ENCODE results near the gene RHOV. TPM values are rescaled to one million over a fixed set of nuclear protein-coding genes. Genes with fewer than 3 reads are reported as not detected.

Gene RHOV
- total RNA-seq, 1 experiment from 2014 or later = 0.12 TPM

DNA sequence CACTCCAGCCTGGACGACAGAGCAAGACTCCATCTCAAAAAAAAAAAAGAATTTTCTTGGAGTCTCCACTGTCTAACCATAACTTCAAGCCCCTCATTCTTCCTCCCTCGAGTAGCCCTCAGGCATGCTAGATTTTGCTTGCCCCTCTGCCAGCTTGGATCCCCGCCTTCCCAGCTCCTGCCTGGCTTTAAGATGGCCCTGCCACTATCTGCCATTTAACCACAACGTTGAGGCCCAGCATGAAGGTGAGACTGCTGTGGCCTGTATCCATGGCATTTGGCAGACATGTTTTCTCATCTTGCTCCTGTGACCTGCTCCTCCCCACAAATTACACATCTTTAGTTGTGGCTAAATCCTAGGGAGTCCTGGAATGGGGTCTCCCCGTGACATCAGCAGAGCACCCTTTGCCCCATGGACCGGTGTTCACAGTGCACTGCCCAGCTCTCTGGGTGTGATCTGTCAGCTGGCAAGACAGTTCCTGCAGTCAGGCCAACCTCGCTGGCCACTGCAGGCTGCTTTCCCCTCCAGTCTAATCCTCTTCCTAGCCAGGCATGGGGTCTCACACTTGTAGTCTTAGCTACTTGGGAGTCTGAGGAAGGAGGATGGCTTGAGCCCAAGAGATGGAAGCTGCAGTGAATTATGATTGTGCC, 30.6 kb upstream of the RHOV start:
- DNase-seq (ENCODE audit: low read depth) = no peak

DNA sequence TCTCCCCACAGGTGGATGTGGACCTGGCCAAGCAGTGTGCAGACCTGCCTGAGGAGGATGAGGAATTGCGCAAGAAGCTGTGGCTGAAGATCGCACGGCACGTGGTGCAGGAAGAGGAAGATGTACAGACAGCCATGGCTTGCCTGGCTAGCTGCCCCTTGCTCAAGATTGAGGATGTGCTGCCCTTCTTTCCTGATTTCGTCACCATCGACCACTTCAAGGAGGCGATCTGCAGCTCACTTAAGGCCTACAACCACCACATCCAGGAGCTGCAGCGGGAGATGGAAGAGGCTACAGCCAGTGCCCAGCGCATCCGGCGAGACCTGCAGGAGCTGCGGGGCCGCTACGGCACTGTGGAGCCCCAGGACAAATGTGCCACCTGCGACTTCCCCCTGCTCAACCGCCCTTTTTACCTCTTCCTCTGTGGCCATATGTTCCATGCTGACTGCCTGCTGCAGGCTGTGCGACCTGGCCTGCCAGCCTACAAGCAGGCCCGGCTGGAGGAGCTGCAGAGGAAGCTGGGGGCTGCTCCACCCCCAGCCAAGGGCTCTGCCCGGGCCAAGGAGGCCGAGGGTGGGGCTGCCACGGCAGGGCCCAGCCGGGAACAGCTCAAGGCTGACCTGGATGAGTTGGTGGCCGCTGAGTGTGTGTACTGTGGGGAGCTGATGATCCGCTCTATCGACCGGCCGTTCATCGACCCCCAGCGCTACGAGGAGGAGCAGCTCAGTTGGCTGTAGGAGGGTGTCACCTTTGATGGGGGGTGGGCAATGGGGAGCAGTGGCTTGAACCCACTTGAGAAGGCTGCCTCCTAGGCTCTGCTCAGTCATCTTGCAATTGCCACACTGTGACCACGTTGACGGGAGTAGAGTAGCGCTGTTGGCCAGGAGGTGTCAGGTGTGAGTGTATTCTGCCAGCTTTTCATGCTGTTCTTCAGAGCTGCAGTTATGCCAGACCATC, 28.8 kb upstream of the RHOV start:
- peak; percentile 35 for DNase-seq (ENCODE audit: low read depth)

DNA sequence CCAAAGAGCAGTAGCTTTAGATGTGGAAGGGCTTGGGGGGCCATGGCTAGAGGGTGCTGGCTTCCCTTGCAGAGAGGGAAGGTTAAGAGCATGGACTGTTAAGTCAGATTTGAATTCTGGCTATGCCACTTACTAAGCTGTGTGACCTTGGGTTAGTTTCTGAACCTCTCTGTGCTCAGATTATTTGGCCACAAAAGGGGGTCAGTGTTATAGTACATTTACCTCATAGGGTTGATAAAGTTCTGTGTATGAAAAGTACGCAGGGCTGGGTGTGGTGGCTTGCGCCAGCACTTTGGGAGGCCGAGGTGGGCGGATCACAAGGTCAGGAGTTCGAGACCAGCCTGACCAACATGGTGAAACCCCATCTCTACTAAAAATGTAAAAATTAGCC, 27.0 kb upstream of the RHOV start:
- DNase-seq (ENCODE audit: low read depth) = no peak

DNA sequence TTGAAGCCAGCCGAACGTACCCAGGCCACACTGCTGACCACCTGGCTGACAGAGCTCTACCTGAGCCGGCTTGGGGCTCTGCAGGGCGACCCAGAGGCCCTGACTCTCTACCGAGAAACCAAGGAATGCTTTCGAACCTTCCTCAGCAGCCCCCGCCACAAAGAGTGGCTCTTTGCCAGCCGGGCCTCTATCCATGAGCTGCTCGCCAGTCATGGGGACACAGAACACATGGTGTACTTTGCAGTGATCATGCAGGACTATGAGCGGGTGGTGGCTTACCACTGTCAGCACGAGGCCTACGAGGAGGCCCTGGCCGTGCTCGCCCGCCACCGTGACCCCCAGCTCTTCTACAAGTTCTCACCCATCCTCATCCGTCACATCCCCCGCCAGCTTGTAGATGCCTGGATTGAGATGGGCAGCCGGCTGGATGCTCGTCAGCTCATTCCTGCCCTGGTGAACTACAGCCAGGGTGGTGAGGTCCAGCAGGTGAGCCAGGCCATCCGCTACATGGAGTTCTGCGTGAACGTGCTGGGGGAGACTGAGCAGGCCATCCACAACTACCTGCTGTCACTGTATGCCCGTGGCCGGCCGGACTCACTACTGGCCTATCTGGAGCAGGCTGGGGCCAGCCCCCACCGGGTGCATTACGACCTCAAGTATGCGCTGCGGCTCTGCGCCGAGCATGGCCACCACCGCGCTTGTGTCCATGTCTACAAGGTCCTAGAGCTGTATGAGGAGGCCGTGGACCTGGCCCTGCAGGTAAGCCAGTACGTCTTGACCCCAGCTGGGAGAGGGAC, 26.4 kb upstream of the RHOV start:
- no peak for DNase-seq (ENCODE audit: low read depth)

DNA sequence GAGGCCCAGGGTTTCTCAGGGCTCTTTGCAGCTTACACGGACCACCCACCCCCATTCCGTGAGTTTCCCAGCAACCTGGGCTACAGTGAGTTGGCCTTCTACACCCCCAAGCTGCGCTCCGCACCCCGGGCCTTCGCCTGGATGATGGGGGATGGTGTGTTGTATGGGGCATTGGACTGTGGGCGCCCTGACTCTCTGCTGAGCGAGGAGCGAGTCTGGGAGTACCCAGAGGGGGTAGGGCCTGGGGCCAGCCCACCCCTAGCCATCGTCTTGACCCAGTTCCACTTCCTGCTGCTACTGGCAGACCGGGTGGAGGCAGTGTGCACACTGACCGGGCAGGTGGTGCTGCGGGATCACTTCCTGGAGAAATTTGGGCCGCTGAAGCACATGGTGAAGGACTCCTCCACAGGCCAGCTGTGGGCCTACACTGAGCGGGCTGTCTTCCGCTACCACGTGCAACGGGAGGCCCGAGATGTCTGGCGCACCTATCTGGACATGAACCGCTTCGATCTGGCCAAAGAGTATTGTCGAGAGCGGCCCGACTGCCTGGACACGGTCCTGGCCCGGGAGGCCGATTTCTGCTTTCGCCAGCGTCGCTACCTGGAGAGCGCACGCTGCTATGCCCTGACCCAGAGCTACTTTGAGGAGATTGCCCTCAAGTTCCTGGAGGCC, 25.6 kb upstream of the RHOV start:
- no peak for DNase-seq (ENCODE audit: low read depth)

DNA sequence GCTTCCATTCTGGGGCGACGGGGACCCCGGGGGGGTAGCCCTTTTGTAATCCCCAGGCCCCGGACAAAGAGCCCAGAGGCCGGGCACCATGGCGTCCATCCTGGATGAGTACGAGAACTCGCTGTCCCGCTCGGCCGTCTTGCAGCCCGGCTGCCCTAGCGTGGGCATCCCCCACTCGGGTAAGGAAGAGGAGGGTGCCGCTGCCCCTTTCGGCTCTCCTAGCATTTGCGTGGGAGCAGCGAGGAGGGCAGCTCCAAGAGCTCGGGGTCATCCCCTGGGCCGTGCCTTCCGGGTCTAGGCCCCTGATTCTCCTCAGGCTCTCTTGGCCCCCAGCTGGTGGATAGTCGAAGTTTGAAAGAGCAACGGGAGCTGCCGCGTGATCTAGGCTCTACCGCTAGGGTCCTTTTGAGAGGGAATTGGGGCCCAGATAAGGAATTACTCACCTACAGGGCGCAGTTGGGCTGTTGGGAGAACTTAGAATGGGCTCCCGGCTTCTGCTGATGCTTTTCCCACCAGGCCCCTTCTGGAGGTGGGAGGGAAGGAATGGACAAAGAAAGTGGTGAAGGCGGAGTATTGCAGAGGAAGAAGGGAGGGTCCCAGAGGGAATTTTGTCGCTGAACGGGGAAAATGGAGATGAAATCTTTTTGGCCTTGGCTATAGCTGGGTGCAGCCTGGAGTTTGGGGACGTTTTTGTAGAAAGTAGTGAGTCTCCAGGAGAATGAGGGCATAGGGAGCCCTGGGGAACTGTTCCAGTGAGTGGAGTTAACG, 20.8 kb upstream of the RHOV start:
- DNase-seq (ENCODE audit: low read depth) = peak; percentile 80

DNA sequence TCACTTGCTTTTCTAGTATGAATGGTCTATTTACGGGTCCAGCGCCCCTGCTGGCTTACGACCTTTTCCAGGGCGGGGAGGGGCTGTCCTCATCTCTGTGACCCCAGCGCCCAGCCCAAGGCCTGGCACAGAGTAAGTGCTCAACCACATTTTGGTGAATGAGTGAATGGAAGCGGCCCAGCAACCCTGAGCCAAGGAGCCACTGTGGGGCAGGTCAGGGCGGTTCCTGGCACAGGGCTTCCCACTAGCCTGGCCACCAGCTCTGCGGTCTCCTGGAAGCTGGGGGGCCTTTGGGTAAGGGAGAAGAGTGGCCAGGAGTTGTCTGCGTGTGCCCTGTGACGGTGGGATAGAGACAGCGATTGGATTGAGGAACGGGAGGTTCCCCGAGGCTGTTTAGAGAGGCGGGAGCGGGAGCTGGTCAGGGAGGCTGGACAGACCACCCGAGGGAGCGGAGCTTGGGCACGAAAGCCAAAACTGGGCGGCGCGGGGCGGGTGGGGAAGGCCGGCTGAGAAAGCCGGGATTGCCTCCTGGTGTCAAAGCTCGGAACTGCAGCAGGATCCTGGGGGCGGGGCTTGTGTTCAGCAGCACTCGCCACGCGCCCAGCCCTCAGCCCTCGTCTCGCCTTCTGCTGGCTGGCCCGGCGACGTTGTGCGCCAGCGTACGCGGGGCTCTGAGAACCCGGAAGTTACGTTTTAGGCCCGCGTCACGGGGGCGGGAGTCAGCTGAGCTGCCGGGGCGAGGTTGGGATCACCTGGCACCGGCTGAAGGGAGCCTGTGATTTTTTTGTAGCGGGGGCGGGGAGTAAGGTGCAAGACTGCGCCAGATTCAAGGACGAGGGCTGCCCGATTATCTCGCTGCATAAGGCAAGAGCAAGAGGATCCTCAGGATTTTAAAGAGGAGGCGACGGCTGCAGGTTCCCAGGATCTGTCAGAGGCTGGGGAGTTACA, 20.0 kb upstream of the RHOV start, which contains the start of gene VPS18:
Gene VPS18 (plus strand): TSS at position 718 of the 948 bp plus-strand sequence. CDS start 319 bp downstream, outside the sequence.
- DNase-seq (ENCODE audit: low read depth) = peak; percentile 95

DNA sequence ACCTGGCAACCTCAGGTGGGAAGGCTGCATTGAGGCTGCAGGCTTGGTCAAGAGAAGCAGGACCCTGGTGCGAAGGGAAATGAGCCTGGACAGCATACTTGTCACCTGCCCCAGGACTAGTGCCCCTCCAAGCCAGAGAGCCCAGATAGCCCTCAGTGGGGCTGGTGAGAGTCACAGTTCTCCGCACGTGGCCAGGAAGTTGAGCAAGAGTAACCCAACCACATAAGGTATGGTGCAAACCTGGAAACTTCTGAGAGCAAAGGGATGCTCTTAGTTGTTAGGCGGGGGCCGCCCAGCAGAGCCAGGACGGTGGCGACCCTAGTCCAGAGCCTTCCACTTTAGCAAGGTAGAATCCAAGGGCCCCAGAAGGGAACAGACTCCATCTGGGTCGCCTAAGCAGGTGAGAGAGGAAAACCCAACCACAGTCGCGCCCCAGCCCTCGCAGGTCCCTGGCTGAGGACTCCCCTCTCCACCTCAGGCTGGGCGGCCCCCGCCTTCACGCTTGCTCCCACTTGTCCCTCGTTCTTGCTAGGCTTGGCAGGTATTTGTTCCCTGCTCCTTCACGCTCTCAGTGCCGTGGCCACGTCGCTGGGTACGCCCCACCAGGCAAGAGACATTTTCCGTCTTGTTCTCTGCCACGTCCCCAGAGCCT, 19.1 kb upstream of the RHOV start:
- DNase-seq (ENCODE audit: low read depth) = no peak

DNA sequence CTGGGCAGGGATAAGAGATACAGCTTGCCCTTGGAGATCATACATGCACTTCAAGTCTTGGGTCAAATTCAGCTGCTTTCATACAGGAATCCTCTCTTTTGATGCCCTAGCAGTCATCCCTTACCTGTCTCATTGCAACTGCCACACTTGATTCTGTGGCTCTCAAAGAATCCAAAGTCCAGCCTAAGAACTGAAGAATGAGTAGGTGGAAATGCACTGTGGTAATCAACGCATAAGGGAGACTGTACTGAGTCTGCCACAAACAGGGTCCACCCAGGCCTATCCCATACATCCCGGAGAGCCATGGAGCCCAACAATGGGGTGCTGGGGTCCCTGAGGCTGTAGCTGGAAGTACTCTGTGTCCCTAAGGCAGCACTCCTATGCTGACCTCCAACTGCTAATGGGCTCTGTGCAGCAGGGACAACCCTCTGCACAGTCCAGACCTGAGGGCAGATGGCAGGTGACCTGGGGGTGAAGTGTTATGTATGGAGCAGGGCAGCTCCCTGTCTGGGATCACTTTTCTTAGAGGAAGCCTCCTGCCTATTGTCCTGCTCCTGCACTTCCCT, 18.5 kb upstream of the RHOV start:
- DNase-seq (ENCODE audit: low read depth) = no peak

DNA sequence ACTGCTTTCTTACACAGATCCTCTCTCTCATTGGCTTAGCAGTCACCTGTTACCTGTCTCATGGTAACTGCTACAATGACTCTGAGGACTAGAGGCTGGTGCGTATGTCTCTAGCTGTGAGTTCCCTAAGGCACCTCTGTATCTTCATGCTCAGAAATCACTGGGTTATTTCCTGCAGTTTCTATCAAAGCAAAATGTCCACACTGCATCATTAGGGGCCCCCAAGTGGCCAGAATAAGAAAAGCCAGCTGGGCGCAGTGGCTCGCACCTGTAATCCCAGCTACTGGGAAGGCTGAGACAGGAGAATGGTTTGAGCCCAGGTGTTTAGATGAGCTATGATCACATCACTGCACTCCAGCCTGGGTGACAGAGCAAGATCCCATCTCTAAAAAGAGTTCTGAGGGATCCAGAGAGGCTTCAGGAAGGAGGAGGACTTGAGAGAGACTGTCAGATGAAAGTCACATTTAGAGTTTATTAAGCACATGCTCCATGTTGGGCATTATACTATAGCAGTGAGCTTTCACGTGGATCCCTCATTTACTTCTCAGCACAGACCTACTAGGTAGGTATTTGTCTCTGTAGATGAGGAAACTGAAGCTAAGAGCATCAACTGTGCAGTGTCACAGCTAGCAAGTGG, 17.9 kb upstream of the RHOV start:
- DNase-seq (ENCODE audit: low read depth) = peak; percentile 59

DNA sequence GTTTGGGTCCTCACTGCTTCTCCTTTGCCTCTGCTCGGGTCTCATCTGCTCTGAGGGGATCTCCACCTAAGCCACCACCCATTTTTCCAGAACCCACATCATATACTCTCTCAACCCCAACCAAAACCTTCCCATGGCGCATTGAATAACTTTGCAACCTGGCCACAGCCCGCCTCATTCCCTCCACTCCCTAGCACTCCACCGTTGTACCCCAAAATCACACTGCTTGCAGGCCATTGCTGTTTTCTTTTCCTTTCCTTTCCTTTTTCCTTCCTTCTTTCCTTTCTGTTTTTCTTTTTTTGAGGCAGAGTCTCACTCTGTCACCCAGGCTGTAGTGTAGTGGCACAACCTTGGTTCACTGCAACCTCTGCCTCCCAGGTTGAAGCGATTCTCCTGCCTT, 17.1 kb upstream of the RHOV start:
- DNase-seq (ENCODE audit: low read depth) = no peak

DNA sequence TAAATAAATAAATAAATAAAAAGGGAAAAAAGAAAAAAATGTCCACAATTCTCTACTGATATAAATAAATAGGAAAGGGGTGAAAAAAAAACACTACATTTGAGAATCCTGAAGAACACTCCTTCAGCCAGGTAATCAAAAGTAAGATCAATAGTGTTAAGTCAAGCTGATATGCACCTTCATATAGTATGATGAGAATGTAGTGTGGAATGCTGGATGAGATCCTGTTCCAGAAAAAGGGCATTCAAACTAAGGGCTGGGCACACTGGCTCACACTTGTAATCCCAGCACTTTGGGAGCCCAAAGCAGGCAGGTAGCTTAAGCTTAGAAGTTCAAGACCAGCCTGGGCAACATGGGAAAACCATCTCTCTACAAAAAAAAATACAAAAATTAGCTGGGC, 15.1 kb upstream of the RHOV start:
- no peak for DNase-seq (ENCODE audit: low read depth)

DNA sequence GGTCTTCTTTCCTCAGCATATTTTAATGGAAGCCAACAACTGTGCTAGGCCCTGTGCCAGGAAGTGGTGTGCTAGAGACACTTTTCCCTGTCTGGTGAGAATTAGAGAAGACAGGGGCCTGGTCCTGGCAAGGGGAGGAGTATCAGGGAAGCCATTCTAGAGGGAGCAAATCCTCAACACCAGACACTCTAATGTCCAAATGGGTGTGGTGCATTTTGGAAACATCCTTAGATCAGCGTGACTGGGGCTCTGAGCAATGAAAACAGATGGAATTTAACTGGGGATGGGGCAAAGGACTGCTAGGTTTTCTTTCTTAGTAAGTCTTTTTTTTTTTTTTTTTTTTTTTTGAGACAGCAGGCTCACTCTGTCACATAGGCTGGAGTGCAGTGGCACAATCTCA, 12.6 kb upstream of the RHOV start:
- no peak for DNase-seq (ENCODE audit: low read depth)

DNA sequence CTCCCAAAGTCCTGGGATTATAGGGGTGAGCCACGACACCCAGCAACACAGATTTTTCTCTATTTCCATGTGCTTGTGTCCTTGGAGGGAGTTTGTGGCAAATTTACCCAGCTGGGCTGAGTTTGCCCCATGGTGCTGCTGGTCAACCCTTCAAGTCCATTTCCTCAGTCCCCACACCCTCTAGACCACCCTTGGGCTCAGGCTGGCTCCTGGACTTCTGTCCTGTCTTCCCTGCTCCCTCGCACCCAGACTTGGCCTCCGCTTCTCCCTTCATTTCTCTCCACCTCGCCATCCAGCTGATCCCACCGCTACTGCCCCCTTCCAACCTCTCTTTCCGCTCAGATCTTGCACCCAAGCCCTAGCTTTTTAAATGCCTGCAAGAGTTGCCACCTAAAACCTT, 7.3 kb upstream of the RHOV start:
- DNase-seq (ENCODE audit: low read depth) = no peak

DNA sequence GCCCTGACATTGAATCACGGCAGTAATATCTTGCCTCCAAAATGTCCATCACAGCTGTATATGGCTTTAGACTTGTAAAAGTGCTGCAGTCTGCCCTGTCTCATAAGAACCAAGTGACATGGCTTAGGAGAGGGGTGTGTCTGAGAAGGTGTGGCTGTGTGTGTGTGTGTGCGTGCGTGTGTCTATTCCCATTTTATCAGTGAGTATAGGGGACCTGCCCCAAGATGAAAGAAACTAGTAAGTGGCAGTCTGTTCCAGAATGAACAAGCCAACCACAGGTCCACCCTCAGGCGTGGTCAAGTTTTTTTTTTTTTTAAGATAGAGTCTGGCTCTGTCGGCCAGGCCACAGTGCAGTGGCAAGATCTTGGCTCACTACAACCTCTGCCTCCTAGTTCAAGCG, 5.6 kb upstream of the RHOV start:
- peak; percentile 34 for DNase-seq (ENCODE audit: low read depth)

DNA sequence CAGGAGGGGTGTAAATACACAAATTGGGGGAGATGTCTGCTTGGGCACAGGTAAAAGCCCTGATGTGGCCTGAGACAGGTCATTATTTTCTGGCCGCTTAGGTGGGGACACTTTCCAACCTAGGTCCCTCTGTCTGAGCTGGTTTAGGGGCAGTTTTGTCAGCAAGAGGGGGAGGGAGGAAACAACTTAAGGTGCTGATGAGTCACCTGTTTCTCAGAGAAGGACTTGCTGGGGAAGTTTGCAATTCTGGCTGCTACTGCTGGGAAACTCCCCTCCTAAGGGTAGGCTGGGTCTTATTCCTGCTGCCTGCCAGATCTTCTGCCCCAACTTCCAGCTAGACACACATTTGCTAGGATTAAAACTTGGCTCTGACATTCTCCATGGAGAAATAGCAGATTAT, 4.8 kb upstream of the RHOV start:
- DNase-seq (ENCODE audit: low read depth) = peak; percentile 52

DNA sequence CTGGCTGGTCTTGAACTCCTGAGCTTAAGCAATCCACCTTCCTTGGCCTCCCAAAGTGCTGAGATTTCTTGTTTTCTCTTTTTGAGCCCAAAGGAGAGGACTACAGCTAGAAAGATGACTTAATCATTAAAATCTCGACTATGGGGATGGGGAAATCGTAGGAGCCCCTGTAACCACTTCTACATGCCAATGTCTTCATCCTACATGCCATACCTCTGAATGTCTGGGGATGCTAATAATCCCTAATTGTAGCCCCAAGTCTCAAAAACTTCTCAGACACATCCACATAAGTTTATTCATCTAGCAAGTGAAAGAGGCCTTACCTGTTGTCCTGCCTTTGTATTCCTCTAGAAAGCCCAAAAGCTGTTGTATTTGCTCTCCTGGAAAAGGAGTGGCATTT, 3.7 kb upstream of the RHOV start:
- no peak for DNase-seq (ENCODE audit: low read depth)

DNA sequence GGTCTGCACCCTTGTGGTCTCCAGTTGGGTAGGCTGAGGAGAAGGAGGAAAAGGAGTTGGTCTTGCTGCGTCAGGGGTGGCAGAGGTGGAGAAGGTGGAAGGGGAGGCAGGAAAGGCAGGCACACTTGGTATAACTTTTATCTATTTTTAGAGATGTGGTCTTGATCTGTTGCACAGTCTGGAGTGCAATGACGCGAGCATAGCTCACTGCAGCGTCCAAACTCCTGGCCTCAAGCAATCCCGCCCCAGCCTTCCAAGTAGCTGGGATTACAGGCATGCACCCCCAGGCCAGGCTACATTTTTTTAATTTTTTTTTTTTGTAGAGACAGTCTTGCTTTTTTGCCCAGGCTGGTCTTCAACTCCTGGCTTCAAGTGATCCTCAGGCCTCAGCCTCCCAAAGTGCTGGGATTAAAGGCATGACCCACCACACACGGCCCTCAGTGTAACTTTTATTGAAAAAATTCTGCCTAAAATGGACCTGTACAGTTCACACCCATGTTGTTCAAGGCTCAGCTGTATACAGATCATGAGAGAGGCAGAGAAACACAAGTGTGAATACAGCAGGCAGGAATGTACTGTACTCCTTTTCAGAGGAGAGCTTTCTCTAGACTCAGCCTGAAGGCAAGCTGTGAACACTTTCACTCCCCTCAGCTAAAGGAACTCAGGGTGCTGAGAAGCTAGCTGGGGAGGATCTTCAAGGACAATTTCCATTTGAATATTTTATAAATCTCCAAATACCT, 2.1 kb upstream of the RHOV start:
- peak; percentile 78 for DNase-seq (ENCODE audit: low read depth)
